22Rv1 (cell line): Measurements from ENCODE around the gene CDK3.

Experiments used
- CTCF ChIP-seq: fragments of 450-650 bp; IDR thresholded peaks from 2 replicates; pipeline ENCODE4 v1.5.1; 2017; ENCODE audit warnings: mild to moderate bottlenecking
- ZFX ChIP-seq: fragments of 450-650 bp; IDR thresholded peaks from 2 replicates; pipeline ENCODE4 v1.6.1; 2017; ENCODE audit warnings: antibody characterized with exemption, borderline replicate concordance

GRCh38 chr17:76050538-76051467, 50.1 kb downstream of the CDK3 start:
- TF ChIP-seq CTCF (no peak), ZFX (no peak)
